ENCODE results near the gene SRPRA.

DNA sequence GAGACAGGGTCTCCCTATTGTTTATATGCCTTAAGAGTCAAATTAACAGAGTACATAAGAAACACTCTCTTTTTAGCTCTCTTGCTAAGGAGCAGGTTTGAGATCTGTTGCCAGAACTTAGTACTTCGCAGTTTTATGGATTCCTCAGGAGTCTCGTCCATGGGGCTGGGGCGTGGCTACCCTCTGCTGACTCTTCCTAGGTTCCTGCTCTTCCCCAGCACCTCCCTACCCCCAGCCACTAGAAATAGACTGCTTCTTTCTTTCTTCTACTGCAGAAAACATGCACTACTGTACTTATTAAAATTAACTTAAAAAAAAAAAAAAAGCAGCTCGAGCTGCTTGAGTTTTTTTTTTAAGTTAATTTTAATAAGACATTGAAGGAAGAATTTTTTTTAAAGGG lies 49.1 kb downstream of the SRPRA start:
- TF ChIP-seq, protein P1, sequence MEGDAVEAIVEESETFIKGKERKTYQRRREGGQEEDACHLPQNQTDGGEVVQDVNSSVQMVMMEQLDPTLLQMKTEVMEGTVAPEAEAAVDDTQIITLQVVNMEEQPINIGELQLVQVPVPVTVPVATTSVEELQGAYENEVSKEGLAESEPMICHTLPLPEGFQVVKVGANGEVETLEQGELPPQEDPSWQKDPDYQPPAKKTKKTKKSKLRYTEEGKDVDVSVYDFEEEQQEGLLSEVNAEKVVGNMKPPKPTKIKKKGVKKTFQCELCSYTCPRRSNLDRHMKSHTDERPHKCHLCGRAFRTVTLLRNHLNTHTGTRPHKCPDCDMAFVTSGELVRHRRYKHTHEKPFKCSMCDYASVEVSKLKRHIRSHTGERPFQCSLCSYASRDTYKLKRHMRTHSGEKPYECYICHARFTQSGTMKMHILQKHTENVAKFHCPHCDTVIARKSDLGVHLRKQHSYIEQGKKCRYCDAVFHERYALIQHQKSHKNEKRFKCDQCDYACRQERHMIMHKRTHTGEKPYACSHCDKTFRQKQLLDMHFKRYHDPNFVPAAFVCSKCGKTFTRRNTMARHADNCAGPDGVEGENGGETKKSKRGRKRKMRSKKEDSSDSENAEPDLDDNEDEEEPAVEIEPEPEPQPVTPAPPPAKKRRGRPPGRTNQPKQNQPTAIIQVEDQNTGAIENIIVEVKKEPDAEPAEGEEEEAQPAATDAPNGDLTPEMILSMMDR (IDR thresholded peaks at IDR 0.05; ENCODE audit: borderline replicate concordance, extremely low read depth, low read length, poor library complexity, severe bottlenecking), result no peak
- no peak for TF ChIP-seq EZH2 (IDR thresholded peaks at IDR 0.05; ENCODE audit: borderline replicate concordance, low read depth, low read length, severe bottlenecking)

All from DND-41 (cell line).